Measurements from ENCODE around the gene SLC9A4.

- TF ChIP-seq, protein P1, sequence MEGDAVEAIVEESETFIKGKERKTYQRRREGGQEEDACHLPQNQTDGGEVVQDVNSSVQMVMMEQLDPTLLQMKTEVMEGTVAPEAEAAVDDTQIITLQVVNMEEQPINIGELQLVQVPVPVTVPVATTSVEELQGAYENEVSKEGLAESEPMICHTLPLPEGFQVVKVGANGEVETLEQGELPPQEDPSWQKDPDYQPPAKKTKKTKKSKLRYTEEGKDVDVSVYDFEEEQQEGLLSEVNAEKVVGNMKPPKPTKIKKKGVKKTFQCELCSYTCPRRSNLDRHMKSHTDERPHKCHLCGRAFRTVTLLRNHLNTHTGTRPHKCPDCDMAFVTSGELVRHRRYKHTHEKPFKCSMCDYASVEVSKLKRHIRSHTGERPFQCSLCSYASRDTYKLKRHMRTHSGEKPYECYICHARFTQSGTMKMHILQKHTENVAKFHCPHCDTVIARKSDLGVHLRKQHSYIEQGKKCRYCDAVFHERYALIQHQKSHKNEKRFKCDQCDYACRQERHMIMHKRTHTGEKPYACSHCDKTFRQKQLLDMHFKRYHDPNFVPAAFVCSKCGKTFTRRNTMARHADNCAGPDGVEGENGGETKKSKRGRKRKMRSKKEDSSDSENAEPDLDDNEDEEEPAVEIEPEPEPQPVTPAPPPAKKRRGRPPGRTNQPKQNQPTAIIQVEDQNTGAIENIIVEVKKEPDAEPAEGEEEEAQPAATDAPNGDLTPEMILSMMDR (conservative IDR thresholded peaks at IDR 0.05; ENCODE audit: low read length) = no peak
- TF ChIP-seq EZH2phosphoT487 (IDR thresholded peaks at IDR 0.05; ENCODE audit: borderline replicate concordance, low read depth, low read length) = no peak
These were observed 67.9 kb downstream of the SLC9A4 start for GRCh38 chr2:102540882-102541281.
